Measurements from ENCODE around the gene CCDC85A. TPM values are rescaled to one million over a fixed set of nuclear protein-coding genes. Genes with fewer than 3 reads are reported as not detected.

CCDC85A gene
- total and polyA plus RNA-seq, 2 of the 4 experiments (the other 2 are of a cell fraction): 1.1 to 2.2 TPM

- H3K36me3 ChIP-seq (ENCODE audit: control insufficient read depth, insufficient read depth, low read length): no peaks in the 10 kb centered on the region
- TF ChIP-seq POLR2A (IDR thresholded peaks at IDR 0.05; ENCODE audit: low read depth, low read length) (no peak), RCOR1 (IDR thresholded peaks at IDR 0.05; ENCODE audit: insufficient replicate concordance, low read length) (no peak), FOS (IDR thresholded peaks at IDR 0.05; ENCODE audit: low read depth, low read length) (no peak), MAFK (IDR thresholded peaks at IDR 0.05; ENCODE audit: low read depth, low read length) (no peak), CTCF (conservative IDR thresholded peaks at IDR 0.05; ENCODE audit: low read depth, low read length) (no peak), BHLHE40 (IDR thresholded peaks at IDR 0.05; ENCODE audit: low read depth, low read length) (no peak), RAD21 (IDR thresholded peaks at IDR 0.05; ENCODE audit: low read length) (no peak), MAZ (IDR thresholded peaks at IDR 0.05; ENCODE audit: borderline replicate concordance, low read depth, low read length) (no peak), RFX5 (IDR thresholded peaks at IDR 0.05; ENCODE audit: low read depth, low read length) (no peak), MXI1 (IDR thresholded peaks at IDR 0.05; ENCODE audit: borderline replicate concordance, low read depth, low read length) (no peak), ELK1 (IDR thresholded peaks at IDR 0.05; ENCODE audit: borderline replicate concordance, low read depth, low read length) (no peak), CHD1 (IDR thresholded peaks at IDR 0.05; ENCODE audit: low read depth, low read length) (no peak), CEBPB (IDR thresholded peaks at IDR 0.05; ENCODE audit: low read depth, low read length) (no peak), SMC3 (IDR thresholded peaks at IDR 0.05; ENCODE audit: low read depth, low read length) (no peak), NFE2L2 (IDR thresholded peaks at IDR 0.05; ENCODE audit: low read depth, low read length) (no peak), USF2 (IDR thresholded peaks at IDR 0.05; ENCODE audit: low read depth, low read length) (no peak)
- no peak for ATAC-seq (ENCODE audit: low read depth)
- H2BK20ac ChIP-seq (ENCODE audit: low read depth, low read length): no peak overlapping the region
- H3K18ac ChIP-seq (ENCODE audit: low read depth, low read length): no peak overlapping the region
- H3K27me3 ChIP-seq (ENCODE audit: control insufficient read depth, insufficient read depth, low read length): no peaks in the 10 kb centered on the region
- DNase-seq: no peak
- H4K91ac ChIP-seq (ENCODE audit: insufficient read depth, low read depth, low read length): no peak overlapping the region
- BruUV-seq (replicated peaks): no TSS peak
- H3K56ac ChIP-seq (ENCODE audit: extremely low read depth, insufficient read depth, low read length): no peak overlapping the region
- H2BK15ac ChIP-seq (ENCODE audit: low read depth, low read length): no peak overlapping the region
- dilution Hi-C loops (cut with HindIII; ENCODE audit: low sequenced_read_pairs, unreplicated experiment) (no loop called here), in situ Hi-C loops (cut with MboI; ENCODE audit: low sequenced_read_pairs) (no loop called here), intact Hi-C loops (cut with micrococcal nuclease) (no loop called here)
- H3K27ac ChIP-seq (ENCODE audit: insufficient read depth, low read length): no peak overlapping the region
- no peak overlapping the region for H3K4me3 ChIP-seq (ENCODE audit: insufficient read depth, low read depth, low read length)
- POLR2A ChIA-PET (ENCODE audit: unreplicated experiment): no interaction called here
- H3K4me1 ChIP-seq (ENCODE audit: control insufficient read depth, insufficient read depth, low read length): no peaks in the 10 kb centered on the region
- no peak overlapping the region for H3K23ac ChIP-seq (ENCODE audit: low read depth, low read length)
- H3K9me3 ChIP-seq (ENCODE audit: control insufficient read depth, insufficient read depth, low read length): no peaks in the 10 kb centered on the region
- H3K9ac ChIP-seq (ENCODE audit: low read depth, low read length): no peak overlapping the region
- H3K79me1 ChIP-seq (ENCODE audit: low read depth in 1 of 2, low read length in 2 of 2): no peaks in the 10 kb centered on the region
- no peak overlapping the region for H4K8ac ChIP-seq (ENCODE audit: low read depth in 2 of 2, low read length in 2 of 2)
- H2BK120ac ChIP-seq (ENCODE audit: low read depth, low read length): no peak overlapping the region
- H2AK9ac ChIP-seq (replicated peaks; ENCODE audit: low read depth, low read length, poor library complexity): no peak overlapping the region
- no peak overlapping the region for H3K4me2 ChIP-seq (ENCODE audit: low read depth, low read length)
- no peak overlapping the region for H3K14ac ChIP-seq (replicated peaks; ENCODE audit: low read depth, low read length)
- CTCF ChIA-PET: no interaction called here
- H4K20me1 ChIP-seq (ENCODE audit: insufficient read depth, low read length): no peaks in the 10 kb centered on the region
- no peak overlapping the region for H4K5ac ChIP-seq (ENCODE audit: low read depth, low read length)
- no peak overlapping the region for H2AFZ ChIP-seq (replicated peaks; ENCODE audit: low read length, poor library complexity)
- no peaks in the 10 kb centered on the region for H3K9me1 ChIP-seq (ENCODE audit: insufficient read depth, low read length)
- no peak overlapping the region for H2AK5ac ChIP-seq (ENCODE audit: low read depth, low read length)
- no peak overlapping the region for H3K4ac ChIP-seq (ENCODE audit: low read depth, low read length)
- H2BK5ac ChIP-seq (ENCODE audit: low read depth, low read length, poor library complexity, severe bottlenecking): no peak overlapping the region
Observed at GRCh38 chr2:56211048-56211447, 27.3 kb downstream of the CCDC85A start.

Data from IMR-90 (cell line).